Daoy (cell line): Measurements from ENCODE around the gene CACNB1. TPM values are rescaled to one million over a fixed set of nuclear protein-coding genes. Genes with fewer than 3 reads are reported as not detected.
A peak's percentile ranks its signal among the peaks of the same experiment; 100 is the strongest.
"Not testable (repeated sequence)": the region's sequence is repeated elsewhere in the genome, so short reads cannot be mapped to it uniquely, and the experiment has no call there.

Experiments
- DNase-seq: peaks from one replicate; pipeline ENCODE4 v3.0.0-alpha.2; 2015; ENCODE audit warnings: low read depth
- total RNA-seq: library from RNA; depleted of rRNA; stranded (reverse); fragments of >200 nt; shearing (Covaris generic); gene quantifications from 2 replicates; pipeline ENCODE4 v1.2.3, GENCODE V29; 2014

The CACNB1 gene
- total RNA-seq, 1 experiment from 2014 or later, result 1.0 TPM

- no peak for DNase-seq
Measured at GRCh38 chr17:39151150-39151942, 46.1 kb downstream of the CACNB1 start, which contains the start of gene PLXDC1. Gene PLXDC1 (minus strand): TSS chr17:39151637. CDS start chr17:39151437, 200 bp downstream.

- no peak for DNase-seq
Measured at GRCh38 chr17:39150795-39151149, 46.7 kb downstream of the CACNB1 start.

- no peak for DNase-seq
Measured at GRCh38 chr17:39150104-39150634, 47.3 kb downstream of the CACNB1 start.

GRCh38 chr17:39147221-39148185, 50.0 kb downstream of the CACNB1 start:
- DNase-seq, result no peak

- no peak for DNase-seq
Measured at GRCh38 chr17:39146273-39146672, 51.2 kb downstream of the CACNB1 start.

- no peak for DNase-seq
Measured at GRCh38 chr17:39145143-39145542, 52.3 kb downstream of the CACNB1 start.

GRCh38 chr17:39144416-39144840, 53.0 kb downstream of the CACNB1 start:
- peak; percentile 79 for DNase-seq

GRCh38 chr17:39143552-39144093, 53.8 kb downstream of the CACNB1 start:
- no peak for DNase-seq

- no peak for DNase-seq
Measured at GRCh38 chr17:39141915-39142664, 55.4 kb downstream of the CACNB1 start.

GRCh38 chr17:39141294-39141693, 56.2 kb downstream of the CACNB1 start:
- DNase-seq, result no peak

- DNase-seq, result no peak
Measured at GRCh38 chr17:39139561-39139960, 57.9 kb downstream of the CACNB1 start.

GRCh38 chr17:39139161-39139511, 58.3 kb downstream of the CACNB1 start:
- DNase-seq, result peak; percentile 83

GRCh38 chr17:39138431-39139160, 58.9 kb downstream of the CACNB1 start:
- DNase-seq, result no peak

- DNase-seq, result no peak
Measured at GRCh38 chr17:39134878-39135277, 62.6 kb downstream of the CACNB1 start.

- DNase-seq, result peak; percentile 72
Measured at GRCh38 chr17:39132192-39132610, 65.3 kb downstream of the CACNB1 start.

GRCh38 chr17:39131616-39132015, 65.9 kb downstream of the CACNB1 start:
- no peak for DNase-seq

GRCh38 chr17:39130205-39130604, 67.3 kb downstream of the CACNB1 start:
- no peak for DNase-seq

- DNase-seq, result not testable (repeated sequence)
Measured at GRCh38 chr17:39129544-39129943, 67.9 kb downstream of the CACNB1 start.

- no peak for DNase-seq
Measured at GRCh38 chr17:39126436-39126835, 71.0 kb downstream of the CACNB1 start.

GRCh38 chr17:39125143-39125875, 72.2 kb downstream of the CACNB1 start:
- no peak for DNase-seq
